GM23338 (cell line): ENCODE data around the gene FOXN1. TPM values are rescaled to one million over a fixed set of nuclear protein-coding genes. Genes with fewer than 3 reads are reported as not detected.
A peak's percentile ranks its signal among the peaks of the same experiment; 100 is the strongest.

Experiments
- ATAC-seq: fragments of 200-7000 bp; cut with Tn5 transposase; 3 replicates; pipeline ENCODE4 v1.9.1; 2020
- DNase-seq: peaks from one replicate; pipeline ENCODE4 v3.0.0-alpha.2; 2015; ENCODE audit warnings: low spot score
- H2AFZ ChIP-seq: fragments of 200-600 bp; sonication (generic); 2 replicates; pipeline ENCODE4 v1.8.0; 2016; ENCODE audit warnings: antibody characterized with exemption, mild to moderate bottlenecking, moderate library complexity
- H3F3A ChIP-seq: fragments of 200-600 bp; sonication (generic); replicated peaks from 2 replicates; pipeline ENCODE4 v1.8.0; 2017; ENCODE audit warnings: antibody characterized with exemption, mixed run types, low read depth
- H3K27ac ChIP-seq: fragments of 200-600 bp; sonication (generic); 2 replicates; pipeline ENCODE4 v1.6.1; 2016; ENCODE audit warnings: low read depth
- H3K27me3 ChIP-seq: fragments of 200-600 bp; sonication (generic); 2 replicates; pipeline ENCODE4 v1.8.0; 2016; ENCODE audit warnings: mild to moderate bottlenecking, mixed run types, moderate library complexity; ENCODE audit not compliant: insufficient read depth
- H3K36me3 ChIP-seq: fragments of 200-600 bp; sonication (generic); 2 replicates; pipeline ENCODE4 v1.8.0; 2016; ENCODE audit warnings: mild to moderate bottlenecking; ENCODE audit not compliant: insufficient read depth
- H3K4me1 ChIP-seq: fragments of 200-600 bp; sonication (generic); 2 replicates; pipeline ENCODE4 v1.8.0; 2016; ENCODE audit warnings: mild to moderate bottlenecking, moderate library complexity; ENCODE audit not compliant: insufficient read depth
- H3K4me2 ChIP-seq: fragments of 200-600 bp; sonication (generic); 2 replicates; pipeline ENCODE4 v1.7.1; 2017; ENCODE audit warnings: mixed run types
- H3K4me3 ChIP-seq: fragments of 200-600 bp; sonication (generic); 2 replicates; pipeline ENCODE4 v1.6.1; 2016; ENCODE audit warnings: mixed run types
- H3K79me2 ChIP-seq: fragments of 200-600 bp; sonication (generic); replicated peaks from 2 replicates; pipeline ENCODE4 v1.8.0; 2017; ENCODE audit warnings: mild to moderate bottlenecking; ENCODE audit not compliant: insufficient read depth
- H3K9me2 ChIP-seq: fragments of 200-600 bp; sonication (generic); 2 replicates; pipeline ENCODE4 v1.8.0; 2017; ENCODE audit not compliant: insufficient read depth
- H4K20me1 ChIP-seq: fragments of 200-600 bp; sonication (generic); replicated peaks from 2 replicates; pipeline ENCODE4 v1.8.0; 2017; ENCODE audit warnings: mild to moderate bottlenecking; ENCODE audit not compliant: insufficient read depth
- H3K27ac Mint-ChIP-seq: 2 replicates; pipeline ENCODE4 v1.8.0; 2020; ENCODE audit warnings: inconsistent platforms, mild to moderate bottlenecking, moderate library complexity, mixed read lengths
- H3K27me3 Mint-ChIP-seq: 3 replicates; pipeline ENCODE4 v1.8.0; 2022; ENCODE audit warnings: low read depth, mild to moderate bottlenecking, moderate library complexity, mixed read lengths, inconsistent platforms; ENCODE audit not compliant: insufficient read depth, poor library complexity
- H3K36me3 Mint-ChIP-seq: 3 replicates; pipeline ENCODE4 v1.8.0; 2021; ENCODE audit warnings: low read depth, mild to moderate bottlenecking, inconsistent platforms, moderate library complexity, mixed read lengths
- H3K4me1 Mint-ChIP-seq: 3 replicates; pipeline ENCODE4 v1.8.0; 2020; ENCODE audit warnings: mild to moderate bottlenecking, inconsistent platforms, mixed read lengths
- H3K4me3 Mint-ChIP-seq: 3 replicates; pipeline ENCODE4 v1.8.0; 2021; ENCODE audit warnings: moderate library complexity, mild to moderate bottlenecking, inconsistent platforms, mixed read lengths
- H3K9me3 Mint-ChIP-seq: 3 replicates; pipeline ENCODE4 v1.8.0; 2020; ENCODE audit warnings: moderate library complexity, mild to moderate bottlenecking, inconsistent platforms, mixed read lengths
- JUNB ChIP-seq: IDR thresholded peaks from one replicate; pipeline ENCODE4 v1.6.1; 2016; ENCODE audit warnings: antibody characterized with exemption; ENCODE audit not compliant: unreplicated experiment
- NANOG ChIP-seq: IDR thresholded peaks from 2 replicates; pipeline ENCODE4 v1.6.1; 2016; ENCODE audit warnings: antibody characterized with exemption, borderline replicate concordance
- ZNF114 ChIP-seq: fragments of 250-450 bp; sonication (Bioruptor Pico); IDR thresholded peaks from 2 replicates; pipeline ENCODE4 v1.5.0; 2020; ENCODE audit warnings: mild to moderate bottlenecking, moderate library complexity
- ZNF462 ChIP-seq: fragments of 250-450 bp; sonication (Bioruptor Pico); IDR thresholded peaks from 2 replicates; pipeline ENCODE4 v1.5.0; 2020; ENCODE audit warnings: mild to moderate bottlenecking, moderate library complexity
- polyA plus RNA-seq: library from polyadenylated mRNA; unstranded; fragments of >200 nt; fragmentation: Nextera tagmentation; extraction: Ambion mirVana; gene quantifications from 2 replicates; pipeline ENCODE4 v1.2.1, GENCODE V29; 2016
- total RNA-seq: library from RNA; depleted of rRNA; stranded (reverse); fragments of >200 nt; shearing (Covaris generic); gene quantifications from 2 replicates; pipeline ENCODE4 v1.2.3, GENCODE V29; 2014
- TF ChIP-seq, protein P1 (sequence below): IDR thresholded peaks from 2 replicates; pipeline ENCODE4 v1.6.1; 2016; ENCODE audit warnings: antibody characterized with exemption
- TF ChIP-seq, protein P2 (sequence below), 2 experiments: fragments of 200-600 bp in 1 of 2; sonication (generic) in 1 of 2; conservative IDR thresholded peaks; 2 replicates each; pipeline versions ENCODE4 v1.5.1 to v1.6.1; 2016 to 2017; ENCODE audit warnings: antibody characterized with exemption in 2 of 2, low read depth in 2 of 2, mild to moderate bottlenecking in 2 of 2, moderate library complexity in 1 of 2

FOXN1 gene
- total and polyA plus RNA-seq, 2 experiments from 2014 or later: not detected

GRCh38 chr17:28485049-28485448 lies 21.1 kb upstream of the FOXN1 start:
- no peak overlapping the region for H3K27ac Mint-ChIP-seq
- DNase-seq: no peak
- no peak for ATAC-seq
- Histone ChIP-seq H3K4me3 (no peak overlapping the region), H3K36me3 (no peaks in the 10 kb centered on the region), H3K27me3 (no peaks in the 10 kb centered on the region), H3K79me2 (no peaks in the 10 kb centered on the region), H3K4me1 (0 out of 2 replicates have a peak, but pooled peaks cover 10% of the 10 kb centered on the region), H3K9me2 (no peaks in the 10 kb centered on the region), H4K20me1 (no peaks in the 10 kb centered on the region), H3F3A (0 out of 2 replicates have a peak, but pooled peaks cover 2% of the 10 kb centered on the region), H2AFZ (0 out of 2 replicates have a peak overlapping the region, but pooled peaks have one; percentile 14), H3K4me2 (no peak overlapping the region), H3K27ac (no peak overlapping the region)
- peaks cover 2% of the 10 kb centered on the region for H3K27me3 Mint-ChIP-seq
- H3K4me1 Mint-ChIP-seq: peaks cover 20% of the 10 kb centered on the region
- no peaks in the 10 kb centered on the region for H3K36me3 Mint-ChIP-seq
- no peak overlapping the region for H3K4me3 Mint-ChIP-seq
- no peak for TF ChIP-seq JUNB
- TF ChIP-seq, protein P1, sequence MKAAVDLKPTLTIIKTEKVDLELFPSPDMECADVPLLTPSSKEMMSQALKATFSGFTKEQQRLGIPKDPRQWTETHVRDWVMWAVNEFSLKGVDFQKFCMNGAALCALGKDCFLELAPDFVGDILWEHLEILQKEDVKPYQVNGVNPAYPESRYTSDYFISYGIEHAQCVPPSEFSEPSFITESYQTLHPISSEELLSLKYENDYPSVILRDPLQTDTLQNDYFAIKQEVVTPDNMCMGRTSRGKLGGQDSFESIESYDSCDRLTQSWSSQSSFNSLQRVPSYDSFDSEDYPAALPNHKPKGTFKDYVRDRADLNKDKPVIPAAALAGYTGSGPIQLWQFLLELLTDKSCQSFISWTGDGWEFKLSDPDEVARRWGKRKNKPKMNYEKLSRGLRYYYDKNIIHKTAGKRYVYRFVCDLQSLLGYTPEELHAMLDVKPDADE: no peak
- TF ChIP-seq ZNF114: no peak
- TF ChIP-seq ZNF462: no peak
- TF ChIP-seq, protein P2, sequence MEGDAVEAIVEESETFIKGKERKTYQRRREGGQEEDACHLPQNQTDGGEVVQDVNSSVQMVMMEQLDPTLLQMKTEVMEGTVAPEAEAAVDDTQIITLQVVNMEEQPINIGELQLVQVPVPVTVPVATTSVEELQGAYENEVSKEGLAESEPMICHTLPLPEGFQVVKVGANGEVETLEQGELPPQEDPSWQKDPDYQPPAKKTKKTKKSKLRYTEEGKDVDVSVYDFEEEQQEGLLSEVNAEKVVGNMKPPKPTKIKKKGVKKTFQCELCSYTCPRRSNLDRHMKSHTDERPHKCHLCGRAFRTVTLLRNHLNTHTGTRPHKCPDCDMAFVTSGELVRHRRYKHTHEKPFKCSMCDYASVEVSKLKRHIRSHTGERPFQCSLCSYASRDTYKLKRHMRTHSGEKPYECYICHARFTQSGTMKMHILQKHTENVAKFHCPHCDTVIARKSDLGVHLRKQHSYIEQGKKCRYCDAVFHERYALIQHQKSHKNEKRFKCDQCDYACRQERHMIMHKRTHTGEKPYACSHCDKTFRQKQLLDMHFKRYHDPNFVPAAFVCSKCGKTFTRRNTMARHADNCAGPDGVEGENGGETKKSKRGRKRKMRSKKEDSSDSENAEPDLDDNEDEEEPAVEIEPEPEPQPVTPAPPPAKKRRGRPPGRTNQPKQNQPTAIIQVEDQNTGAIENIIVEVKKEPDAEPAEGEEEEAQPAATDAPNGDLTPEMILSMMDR (conservative IDR thresholded peaks at IDR 0.05; ENCODE audit: low read depth in 2 of 2): no peak
- no peak for TF ChIP-seq NANOG
- no peaks in the 10 kb centered on the region; the same call in 2 of the 3 replicates for H3K9me3 Mint-ChIP-seq
